Articular chondrocyte of knee joint (primary cell): ENCODE results near the gene SNRNP27. TPM values are rescaled to one million over a fixed set of nuclear protein-coding genes. Genes with fewer than 3 reads are reported as not detected.

Experiments
- small RNA-seq: library from RNA; depleted of rRNA; stranded (forward); fragments of <200 nt; gene quantifications from one replicate; pipeline ENCODE3, GENCODE V24; 2012
- total RNA-seq: library from RNA; depleted of rRNA; stranded (reverse); fragments of >200 nt; gene quantifications from 2 replicates; pipeline ENCODE4 v1.2.3, GENCODE V29; 2012

Gene SNRNP27
- total RNA-seq = 47.7 and 55.1 TPM in 2 replicates

GRCh38 chr2:69893684-69894551, at the start of gene SNRNP27:
SNRNP27 (plus strand) TSS chr2:69893956; CDS start chr2:69893985, 29 bp downstream.

DNA sequence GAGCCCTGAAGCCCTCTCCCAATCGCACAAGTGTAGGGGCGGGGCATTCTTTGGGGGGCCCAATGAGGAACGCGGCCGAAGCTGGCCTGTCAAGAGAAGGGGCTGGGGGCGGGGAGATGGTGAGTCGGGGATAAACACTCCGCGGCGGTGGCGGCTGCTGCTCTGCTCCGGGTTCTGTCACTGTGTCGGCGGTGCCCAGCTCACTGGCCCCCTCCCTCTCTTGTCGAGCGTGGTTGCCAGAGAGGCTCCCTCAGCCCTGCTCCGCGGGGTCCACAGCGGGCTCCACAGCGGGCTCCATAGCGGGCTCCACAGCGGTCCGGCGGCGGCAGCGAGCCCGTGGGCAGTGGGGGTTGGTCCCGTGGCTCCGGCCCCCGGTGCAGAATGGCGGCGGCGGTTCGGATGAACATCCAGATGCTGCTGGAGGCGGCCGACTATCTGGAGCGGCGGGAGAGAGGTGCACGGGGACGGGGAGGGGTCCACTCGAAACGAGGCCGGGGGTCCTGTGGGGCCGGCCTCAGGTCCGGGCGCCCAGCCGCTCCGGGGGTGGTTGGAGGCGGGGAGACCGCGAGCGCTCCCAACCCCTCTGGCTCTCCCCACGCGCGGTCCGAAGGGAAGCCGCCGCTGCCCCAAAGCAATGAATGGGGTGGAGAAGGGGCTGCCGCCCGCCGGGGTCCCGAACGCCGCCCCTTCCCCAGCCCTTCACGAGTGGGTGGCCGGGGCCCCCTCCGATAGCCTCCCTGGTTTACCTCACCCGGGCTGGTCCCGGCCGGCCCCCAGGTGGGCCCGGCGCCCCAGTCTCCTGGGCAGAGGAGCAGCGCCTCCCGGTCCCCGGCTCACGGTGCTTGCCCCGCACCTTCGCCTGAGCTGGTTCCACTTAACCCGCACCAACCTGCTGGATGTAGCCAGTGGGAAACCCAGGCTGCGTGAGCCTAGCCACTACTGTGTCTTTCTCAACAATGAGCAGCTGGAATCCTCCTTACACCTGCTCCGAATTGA, 21.5 kb downstream of the SNRNP27 start, which contains the start of gene MXD1:
Gene MXD1 (plus strand): TSS at position 160 of the 996 bp plus-strand sequence. CDS start 222 bp downstream, at position 382.

Small RNAs within 50 kb of the gene (small RNA-seq; reads per million reads assigned to genes)
- not detected for gene RPL23AP92

Other genes starting within 250 kb of the SNRNP27 start
- 49.2 and 53.6 TPM in 2 replicates for gene ANXA4, start 151.8 kb upstream of the SNRNP27 start, total RNA-seq
- 10.8 and 11.5 TPM in 2 replicates for gene GMCL1, start 64.3 kb upstream of the SNRNP27 start, total RNA-seq
- gene MXD1, start 21.2 kb downstream of the SNRNP27 start, total RNA-seq = 7.7 and 9.3 TPM in 2 replicates
- gene ASPRV1, start 67.7 kb downstream of the SNRNP27 start, total RNA-seq = 0.54 and 0.78 TPM in 2 replicates
- gene PCBP1, start 193.5 kb downstream of the SNRNP27 start, total RNA-seq = 48.6 and 61.2 TPM in 2 replicates